ENCODE data around the gene DRAXIN. TPM values are rescaled to one million over a fixed set of nuclear protein-coding genes. Genes with fewer than 3 reads are reported as not detected.

The DRAXIN gene
- total RNA-seq, 4 donors from 2014 or later = 0.08 to 0.10 (median 0.08) TPM; not detected in 1

- Histone ChIP-seq H3K4me3 (peak overlapping the region; percentile 77), H3K27ac (peak overlapping the region; percentile 92), H3K36me3 (no peaks in the 10 kb centered on the region), H3K27me3 (no peaks in the 10 kb centered on the region), H3K4me1 (peaks cover 57% of the 10 kb centered on the region), H3K9me3 (no peaks in the 10 kb centered on the region)
- 11% methylated on average over 15 of the region's 15 CpGs for WGBS
- DNase-seq (ENCODE audit: low spot score in 2 of 2) = no peak
- TF ChIP-seq POLR2AphosphoS5 (IDR thresholded peaks at IDR 0.05) (peak in 1 of 3 donors; percentile 70), CTCF (IDR thresholded peaks at IDR 0.05) (no peak)
Observed at GRCh38 chr1:11736746-11737639, 45.5 kb downstream of the DRAXIN start.

GRCh38 chr1:11738096-11738495, 46.6 kb downstream of the DRAXIN start:
- TF ChIP-seq EP300 (IDR thresholded peaks at IDR 0.05) = no peak
- no peak for TF ChIP-seq POLR2A (IDR thresholded peaks at IDR 0.05)
- no peak for TF ChIP-seq CTCF (IDR thresholded peaks at IDR 0.05)
- no peak for TF ChIP-seq POLR2AphosphoS5 (IDR thresholded peaks at IDR 0.05)
- Histone ChIP-seq H3K4me1 (peaks cover 48% of the 10 kb centered on the region), H3K36me3 (no peaks in the 10 kb centered on the region), H3K27ac (peak overlapping the region; percentile 92), H3K27me3 (no peaks in the 10 kb centered on the region), H3K4me3 (no peak overlapping the region), H3K9me3 (no peaks in the 10 kb centered on the region)
- WGBS = 60% methylated on average over 2 of the region's 2 CpGs
- DNase-seq (ENCODE audit: low spot score in 2 of 2) = no peak

GRCh38 chr1:11738783-11739182, 47.3 kb downstream of the DRAXIN start:
- Histone ChIP-seq H3K4me3 (no peak overlapping the region), H3K9me3 (no peaks in the 10 kb centered on the region), H3K27me3 (no peaks in the 10 kb centered on the region), H3K27ac (no peak overlapping the region), H3K4me1 (peaks cover 45% of the 10 kb centered on the region), H3K36me3 (no peaks in the 10 kb centered on the region)
- 80% methylated on average over 5 of the region's 6 CpGs for WGBS
- TF ChIP-seq CTCF (IDR thresholded peaks at IDR 0.05) (no peak), POLR2AphosphoS5 (IDR thresholded peaks at IDR 0.05) (no peak), EP300 (IDR thresholded peaks at IDR 0.05) (no peak), POLR2A (IDR thresholded peaks at IDR 0.05) (no peak)
- DNase-seq (ENCODE audit: low spot score in 2 of 2) = no peak

- DNase-seq (ENCODE audit: low spot score in 2 of 2) = no peak
- no peak overlapping the region for H3K27ac ChIP-seq
Observed at GRCh38 chr1:11740258-11741192, 49.0 kb downstream of the DRAXIN start.

More at GRCh38 chr1:11740258-11741192, 49.0 kb downstream of the DRAXIN start:
- no peaks in the 10 kb centered on the region for H3K27me3 ChIP-seq
- H3K4me3 ChIP-seq = no peak overlapping the region
- 56% methylated on average over 15 of the region's 15 CpGs for WGBS
- no peak for TF ChIP-seq POLR2AphosphoS5 (IDR thresholded peaks at IDR 0.05)
- TF ChIP-seq CTCF (IDR thresholded peaks at IDR 0.05) = no peak
- TF ChIP-seq EP300 (IDR thresholded peaks at IDR 0.05) = no peak
- TF ChIP-seq POLR2A (IDR thresholded peaks at IDR 0.05) = no peak
- H3K36me3 ChIP-seq = peaks cover 6% of the 10 kb centered on the region
- H3K4me1 ChIP-seq = peaks cover 41% of the 10 kb centered on the region
- H3K9me3 ChIP-seq = no peaks in the 10 kb centered on the region

All from suprapubic skin (tissue), 4 donors.